NT2/D1 (cell line): ENCODE measurements around the gene FOSL1.

ENCODE experiments used
- DNase-seq: peaks from one replicate; pipeline ENCODE4 v3.0.0-alpha.2; 2011; ENCODE audit warnings: low read depth, low spot score
- H3K27me3 ChIP-seq: 2 replicates; pipeline ENCODE4 v1.6.0; 2011; ENCODE audit warnings: mild to moderate bottlenecking; ENCODE audit not compliant: insufficient read length, insufficient read depth
- H3K36me3 ChIP-seq: 2 replicates; pipeline ENCODE4 v1.6.1; 2011; ENCODE audit warnings: mild to moderate bottlenecking, low read length, mixed read lengths; ENCODE audit not compliant: insufficient read depth, insufficient read length
- H3K4me1 ChIP-seq: 2 replicates; pipeline ENCODE4 v1.5.1; 2011; ENCODE audit not compliant: insufficient read depth, insufficient read length
- H3K4me3 ChIP-seq: 2 replicates; pipeline ENCODE4 v1.5.1; 2011; ENCODE audit warnings: low read depth; ENCODE audit not compliant: insufficient read length
- H3K9ac ChIP-seq: 2 replicates; pipeline ENCODE4 v1.6.0; 2011; ENCODE audit warnings: low read depth; ENCODE audit not compliant: insufficient read length
- H3K9me3 ChIP-seq: 2 replicates; pipeline ENCODE4 v1.5.1; 2011; ENCODE audit warnings: mild to moderate bottlenecking, low read length; ENCODE audit not compliant: insufficient read depth
- SUZ12 ChIP-seq: IDR thresholded peaks from 2 replicates; pipeline ENCODE4 v1.6.1; 2011; ENCODE audit not compliant: insufficient read length, insufficient read depth; ENCODE audit errors: extremely low read depth
- YY1 ChIP-seq: IDR thresholded peaks from 2 replicates; pipeline ENCODE4 v1.6.1; 2011; ENCODE audit not compliant: insufficient read length, insufficient read depth
- ZNF274 ChIP-seq: IDR thresholded peaks from 2 replicates; pipeline ENCODE4 v1.6.1; 2011; ENCODE audit warnings: mild to moderate bottlenecking, low read depth, low read length

FOSL1 gene

GRCh38 chr11:65886826-65887722 lies 13.1 kb downstream of the FOSL1 start:
- Histone ChIP-seq H3K4me3 (peak overlapping the region; percentile 48), H3K9me3 (peaks cover 20% of the 10 kb centered on the region; the same call in 1 of the 2 replicates), H3K27me3 (peaks cover 14% of the 10 kb centered on the region), H3K4me1 (peaks cover 13% of the 10 kb centered on the region), H3K9ac (peak overlapping the region; percentile 80), H3K36me3 (peaks cover 60% of the 10 kb centered on the region)
- no peak for TF ChIP-seq SUZ12
- TF ChIP-seq ZNF274, result no peak
- no peak for TF ChIP-seq YY1
- no peak for DNase-seq

GRCh38 chr11:65885808-65886536 lies 14.2 kb downstream of the FOSL1 start:
- Histone ChIP-seq H3K4me3 (no peak overlapping the region), H3K4me1 (peaks cover 13% of the 10 kb centered on the region), H3K9ac (no peak overlapping the region), H3K27me3 (peaks cover 14% of the 10 kb centered on the region), H3K9me3 (peaks cover 20% of the 10 kb centered on the region; the same call in 1 of the 2 replicates), H3K36me3 (peaks cover 63% of the 10 kb centered on the region)
- TF ChIP-seq SUZ12 (no peak), YY1 (no peak), ZNF274 (no peak)
- DNase-seq, result no peak

GRCh38 chr11:65885231-65885630 lies 15.0 kb downstream of the FOSL1 start:
- Histone ChIP-seq H3K9ac (no peak overlapping the region), H3K4me1 (peaks cover 13% of the 10 kb centered on the region), H3K9me3 (peaks cover 20% of the 10 kb centered on the region; the same call in 1 of the 2 replicates), H3K36me3 (peaks cover 66% of the 10 kb centered on the region), H3K4me3 (no peak overlapping the region), H3K27me3 (peaks cover 13% of the 10 kb centered on the region)
- no peak for TF ChIP-seq YY1
- no peak for DNase-seq

GRCh38 chr11:65884716-65885092 lies 15.5 kb downstream of the FOSL1 start:
- TF ChIP-seq ZNF274, result no peak
- no peak overlapping the region for H3K9ac ChIP-seq
- peaks cover 13% of the 10 kb centered on the region for H3K4me1 ChIP-seq
- H3K9me3 ChIP-seq, result peaks cover 20% of the 10 kb centered on the region; the same call in 1 of the 2 replicates
- peaks cover 8% of the 10 kb centered on the region for H3K27me3 ChIP-seq
- H3K36me3 ChIP-seq, result peaks cover 66% of the 10 kb centered on the region
- no peak for DNase-seq
- H3K4me3 ChIP-seq, result no peak overlapping the region

- H3K4me1 ChIP-seq, result peaks cover 10% of the 10 kb centered on the region
These were observed 16.1 kb downstream of the FOSL1 start for GRCh38 chr11:65883786-65884715.

GRCh38 chr11:65883058-65883761 lies 17.0 kb downstream of the FOSL1 start:
- no peak for DNase-seq
- TF ChIP-seq YY1, result no peak
- no peak for TF ChIP-seq SUZ12
- no peak for TF ChIP-seq ZNF274
- Histone ChIP-seq H3K4me1 (peaks cover 10% of the 10 kb centered on the region), H3K4me3 (no peak overlapping the region), H3K9me3 (peaks cover 20% of the 10 kb centered on the region; the same call in 1 of the 2 replicates), H3K36me3 (peaks cover 66% of the 10 kb centered on the region), H3K9ac (no peak overlapping the region), H3K27me3 (no peaks in the 10 kb centered on the region)

More at GRCh38 chr11:65883786-65884715, 16.1 kb downstream of the FOSL1 start:
- H3K36me3 ChIP-seq, result peaks cover 66% of the 10 kb centered on the region
- H3K9ac ChIP-seq, result peak overlapping the region; percentile 46
- no peak for DNase-seq
- H3K9me3 ChIP-seq, result peaks cover 20% of the 10 kb centered on the region; the same call in 1 of the 2 replicates
- no peak overlapping the region for H3K4me3 ChIP-seq
- TF ChIP-seq YY1 (no peak), SUZ12 (no peak)
- H3K27me3 ChIP-seq, result peaks cover 1% of the 10 kb centered on the region
